HL-60 (cell line): ENCODE results near the gene E2F7.

Experiments
- DNase-seq, 2 experiments: peaks; one replicate each; pipeline ENCODE4 v3.0.0-alpha.2; 2010 to 2020; ENCODE audit warnings: low read depth in 1 of 2, low spot score in 1 of 2
- H3K27ac ChIP-seq: fragments of 250-450 bp; sonication (Bioruptor Pico); replicated peaks from 2 replicates; pipeline ENCODE4 v1.5.1; 2020; ENCODE audit warnings: mild to moderate bottlenecking, moderate library complexity
- H3K27me3 ChIP-seq: fragments of 250-450 bp; sonication (Bioruptor Pico); 2 replicates; pipeline ENCODE4 v1.5.1; 2021; ENCODE audit warnings: mild to moderate bottlenecking, moderate library complexity; ENCODE audit not compliant: insufficient read depth, poor library complexity, severe bottlenecking
- H3K4me3 ChIP-seq: replicated peaks from 2 replicates; pipeline ENCODE4 v1.5.1; 2011; ENCODE audit warnings: mild to moderate bottlenecking, control low read depth, low read length; ENCODE audit not compliant: insufficient read depth
- GABPA ChIP-seq: IDR thresholded peaks from 2 replicates; pipeline ENCODE4 v1.6.1; 2012; ENCODE audit warnings: low read depth
- POLR2AphosphoS5 ChIP-seq: IDR thresholded peaks from 2 replicates; pipeline ENCODE4 v1.6.1; 2012; ENCODE audit warnings: low read depth
- REST ChIP-seq: IDR thresholded peaks from 2 replicates; pipeline ENCODE4 v1.6.1; 2012; ENCODE audit warnings: low read depth; ENCODE audit not compliant: insufficient replicate concordance
- SPI1 ChIP-seq: IDR thresholded peaks from 2 replicates; pipeline ENCODE4 v1.6.1; 2012; ENCODE audit warnings: low read depth, mild to moderate bottlenecking, borderline replicate concordance
- TF ChIP-seq, protein P1 (sequence below): IDR thresholded peaks from one replicate; pipeline ENCODE4 v1.5.1; 2011; ENCODE audit warnings: low read length, control low read depth, inconsistent platforms; ENCODE audit not compliant: insufficient read depth

Gene E2F7

GRCh38 chr12:76998386-76998785 is 67.0 kb downstream of the E2F7 start:
- TF ChIP-seq POLR2AphosphoS5 (no peak), SPI1 (no peak), GABPA (no peak)
- TF ChIP-seq, protein P1, sequence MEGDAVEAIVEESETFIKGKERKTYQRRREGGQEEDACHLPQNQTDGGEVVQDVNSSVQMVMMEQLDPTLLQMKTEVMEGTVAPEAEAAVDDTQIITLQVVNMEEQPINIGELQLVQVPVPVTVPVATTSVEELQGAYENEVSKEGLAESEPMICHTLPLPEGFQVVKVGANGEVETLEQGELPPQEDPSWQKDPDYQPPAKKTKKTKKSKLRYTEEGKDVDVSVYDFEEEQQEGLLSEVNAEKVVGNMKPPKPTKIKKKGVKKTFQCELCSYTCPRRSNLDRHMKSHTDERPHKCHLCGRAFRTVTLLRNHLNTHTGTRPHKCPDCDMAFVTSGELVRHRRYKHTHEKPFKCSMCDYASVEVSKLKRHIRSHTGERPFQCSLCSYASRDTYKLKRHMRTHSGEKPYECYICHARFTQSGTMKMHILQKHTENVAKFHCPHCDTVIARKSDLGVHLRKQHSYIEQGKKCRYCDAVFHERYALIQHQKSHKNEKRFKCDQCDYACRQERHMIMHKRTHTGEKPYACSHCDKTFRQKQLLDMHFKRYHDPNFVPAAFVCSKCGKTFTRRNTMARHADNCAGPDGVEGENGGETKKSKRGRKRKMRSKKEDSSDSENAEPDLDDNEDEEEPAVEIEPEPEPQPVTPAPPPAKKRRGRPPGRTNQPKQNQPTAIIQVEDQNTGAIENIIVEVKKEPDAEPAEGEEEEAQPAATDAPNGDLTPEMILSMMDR: no peak
- DNase-seq: no peak
- H3K27ac ChIP-seq: no peak overlapping the region
- H3K27me3 ChIP-seq: no peaks in the 10 kb centered on the region
- no peak overlapping the region for H3K4me3 ChIP-seq

DNA sequence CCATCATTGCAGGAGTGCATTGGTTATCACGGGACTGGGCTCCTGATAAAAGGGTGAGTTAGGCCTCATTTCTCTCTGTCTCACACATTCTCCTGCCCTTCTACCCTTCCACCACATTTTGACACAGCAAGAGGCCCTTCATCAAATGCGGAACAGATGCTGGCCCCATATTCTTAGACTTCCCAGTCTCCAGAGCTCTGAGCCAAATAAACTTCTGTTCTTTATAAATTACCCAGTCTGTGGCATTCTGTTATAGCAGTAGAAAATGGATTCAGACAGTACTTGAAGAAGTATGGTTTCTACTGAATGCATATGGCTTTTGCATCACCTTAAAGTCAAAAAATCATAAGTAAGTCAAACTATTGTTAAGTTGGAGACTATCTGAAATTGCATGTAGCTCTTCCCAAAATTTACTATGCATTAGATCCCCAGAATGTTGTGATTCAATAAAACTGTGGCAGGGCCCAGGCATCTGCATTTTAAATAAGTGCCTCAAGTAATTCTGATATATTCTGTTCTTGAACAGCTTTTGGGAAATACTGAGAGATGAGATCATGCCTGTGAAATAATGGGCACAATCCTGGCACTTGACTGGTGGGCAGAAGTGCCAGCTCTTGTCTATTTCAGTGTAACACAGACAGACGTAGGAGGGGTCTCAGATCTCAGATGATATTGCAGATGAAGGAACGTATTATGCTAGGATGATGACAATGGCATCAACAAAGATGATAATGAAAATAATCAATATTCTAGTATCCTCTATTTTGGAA is 68.2 kb downstream of the E2F7 start:
- TF ChIP-seq POLR2AphosphoS5 (no peak), SPI1 (no peak), REST (no peak), GABPA (no peak)
- TF ChIP-seq, protein P1: no peak
- no peaks in the 10 kb centered on the region for H3K27me3 ChIP-seq
- no peak overlapping the region for H3K4me3 ChIP-seq
- DNase-seq: no peak
- H3K27ac ChIP-seq: no peak overlapping the region

GRCh38 chr12:76990716-76991115 is 74.7 kb downstream of the E2F7 start:
- H3K27me3 ChIP-seq: peaks cover 3% of the 10 kb centered on the region
- TF ChIP-seq, protein P1: no peak
- no peak for TF ChIP-seq POLR2AphosphoS5
- no peak for TF ChIP-seq SPI1
- no peak for TF ChIP-seq GABPA
- TF ChIP-seq REST: no peak
- H3K27ac ChIP-seq: no peak overlapping the region
- no peak for DNase-seq
- no peak overlapping the region for H3K4me3 ChIP-seq

DNA sequence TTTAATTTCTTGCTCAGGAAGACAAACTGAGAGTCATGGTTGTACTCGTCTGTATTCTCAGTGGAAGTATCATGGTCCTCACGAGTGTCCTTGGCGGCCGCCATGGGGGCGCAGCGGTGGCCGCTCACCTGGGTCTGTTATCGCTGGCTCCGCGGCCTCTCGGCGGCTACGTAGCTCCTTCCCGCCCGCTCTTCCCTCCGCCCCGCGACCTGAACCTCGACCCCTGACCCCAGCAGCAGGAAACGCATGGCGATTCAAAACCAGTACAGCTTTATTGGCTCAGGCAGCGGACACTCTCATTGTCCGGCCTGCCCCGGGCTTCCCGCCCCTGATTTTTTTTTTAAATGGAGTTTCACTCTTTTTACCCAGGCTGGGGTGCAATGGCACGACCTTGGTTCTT is 80.8 kb downstream of the E2F7 start:
- no peak for DNase-seq
- H3K27me3 ChIP-seq: no peaks in the 10 kb centered on the region
- TF ChIP-seq POLR2AphosphoS5: no peak
- TF ChIP-seq GABPA: no peak
- TF ChIP-seq SPI1: no peak
- no peak for TF ChIP-seq REST
- TF ChIP-seq, protein P1: no peak

More for the DNA sequence above, 80.8 kb downstream of the E2F7 start:
- Histone ChIP-seq H3K4me3 (no peak overlapping the region), H3K27ac (no peak overlapping the region)
